GM21576 (cell line): Measurements from ENCODE around the gene ESRRB.
"Not testable (repeated sequence)": the region's sequence is repeated elsewhere in the genome, so short reads cannot be mapped to it uniquely, and the experiment has no call there.

Experiments
- ATAC-seq: cut with Tn5 transposase; IDR thresholded peaks from one replicate; pipeline ENCODE4 v1.9.1; 2021; ENCODE audit warnings: mild to moderate bottlenecking, moderate library complexity; ENCODE audit not compliant: unreplicated experiment

Gene ESRRB

GRCh38 chr14:76536636-76537035 lies 160.7 kb downstream of the ESRRB start:
- not testable (repeated sequence) for ATAC-seq

GRCh38 chr14:76537906-76538647 lies 162.1 kb downstream of the ESRRB start:
- no peak for ATAC-seq

GRCh38 chr14:76538648-76539008 lies 162.7 kb downstream of the ESRRB start:
- ATAC-seq: no peak

GRCh38 chr14:76539130-76539529 lies 163.2 kb downstream of the ESRRB start:
- no peak for ATAC-seq

- no peak for ATAC-seq
These were observed 165.8 kb downstream of the ESRRB start for GRCh38 chr14:76541594-76542219.

GRCh38 chr14:76546426-76547221 lies 170.7 kb downstream of the ESRRB start:
- ATAC-seq: no peak

- no peak for ATAC-seq
These were observed 171.9 kb downstream of the ESRRB start for GRCh38 chr14:76547831-76548230.

- ATAC-seq: no peak
These were observed 174.6 kb downstream of the ESRRB start for GRCh38 chr14:76550534-76550933.

- no peak for ATAC-seq
These were observed 175.2 kb downstream of the ESRRB start for GRCh38 chr14:76551116-76551515.
